Body of pancreas (tissue), 4 donors: ENCODE data around the gene QKI.

Source experiments
- POLR2A ChIP-seq, 3 donors: fragments of 450-650 bp; IDR thresholded peaks; one replicate each; pipeline ENCODE4 v1.6.1; 2016; ENCODE audit warnings: antibody characterized with exemption in 3 of 3, mild to moderate bottlenecking in 2 of 3
- TF ChIP-seq, protein P1 (sequence below), 7 experiments: fragments of 450-650 bp in 4 of 7; fragments of 200-600 bp in 3 of 7; sonication (generic) in 3 of 7; IDR thresholded peaks; one replicate each; pipeline ENCODE4 v1.5.1; 2016 to 2019; ENCODE audit warnings: antibody characterized with exemption in 7 of 7

GRCh38 chr6:163566056-163566455, 151.5 kb downstream of the QKI start:
- TF ChIP-seq, protein P1, sequence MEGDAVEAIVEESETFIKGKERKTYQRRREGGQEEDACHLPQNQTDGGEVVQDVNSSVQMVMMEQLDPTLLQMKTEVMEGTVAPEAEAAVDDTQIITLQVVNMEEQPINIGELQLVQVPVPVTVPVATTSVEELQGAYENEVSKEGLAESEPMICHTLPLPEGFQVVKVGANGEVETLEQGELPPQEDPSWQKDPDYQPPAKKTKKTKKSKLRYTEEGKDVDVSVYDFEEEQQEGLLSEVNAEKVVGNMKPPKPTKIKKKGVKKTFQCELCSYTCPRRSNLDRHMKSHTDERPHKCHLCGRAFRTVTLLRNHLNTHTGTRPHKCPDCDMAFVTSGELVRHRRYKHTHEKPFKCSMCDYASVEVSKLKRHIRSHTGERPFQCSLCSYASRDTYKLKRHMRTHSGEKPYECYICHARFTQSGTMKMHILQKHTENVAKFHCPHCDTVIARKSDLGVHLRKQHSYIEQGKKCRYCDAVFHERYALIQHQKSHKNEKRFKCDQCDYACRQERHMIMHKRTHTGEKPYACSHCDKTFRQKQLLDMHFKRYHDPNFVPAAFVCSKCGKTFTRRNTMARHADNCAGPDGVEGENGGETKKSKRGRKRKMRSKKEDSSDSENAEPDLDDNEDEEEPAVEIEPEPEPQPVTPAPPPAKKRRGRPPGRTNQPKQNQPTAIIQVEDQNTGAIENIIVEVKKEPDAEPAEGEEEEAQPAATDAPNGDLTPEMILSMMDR (IDR thresholded peaks at IDR 0.05), result no peak
- no peak for TF ChIP-seq POLR2A (IDR thresholded peaks at IDR 0.05)
